TTC549 (cell line): Measurements from ENCODE around the gene ZNF134.

ENCODE experiments used
- FAIRE-seq: peaks from 2 replicates; lab custom pipeline; 2012; peaks lifted over from hg19 to GRCh38; lab: Jason Lieb, UNC

ZNF134 gene

DNA sequence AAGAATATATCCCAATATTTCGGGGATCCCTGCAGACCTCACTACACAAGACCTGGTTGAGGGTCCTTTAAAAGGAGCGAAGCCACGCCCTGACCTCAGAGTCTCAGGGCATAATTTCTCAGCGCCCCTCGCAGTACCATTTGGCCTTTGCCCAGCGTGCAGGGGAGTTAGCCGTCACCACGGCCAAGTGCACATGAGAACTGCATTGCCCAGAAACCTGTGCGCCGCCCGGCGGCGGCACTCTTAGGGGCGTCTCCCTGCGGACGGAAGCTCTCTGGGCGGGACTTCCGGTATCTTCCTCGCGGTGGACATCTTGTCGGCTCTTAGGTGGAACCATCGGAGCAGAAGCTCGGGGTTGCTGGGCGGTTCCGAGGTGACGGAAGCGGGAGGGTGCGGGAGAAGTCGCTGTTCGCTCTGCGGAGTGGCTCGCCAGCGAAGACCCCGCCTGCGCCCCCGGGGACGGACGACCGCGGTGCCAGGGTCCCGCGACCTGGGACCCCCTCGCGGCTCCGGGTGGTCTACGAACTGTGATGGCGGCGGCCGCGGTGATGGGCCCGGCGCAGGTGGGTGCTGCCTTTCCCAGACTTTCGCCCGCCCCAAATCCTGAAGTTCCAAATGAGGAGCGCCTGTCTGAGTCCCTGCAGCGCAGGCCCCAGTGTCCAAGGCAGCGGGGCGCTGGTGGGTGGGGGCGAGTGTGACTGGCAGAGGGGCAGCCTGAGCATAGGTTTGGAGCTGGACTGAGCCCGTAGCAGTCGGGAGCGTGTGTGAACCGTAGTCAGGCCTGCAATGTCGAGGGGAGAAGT is at the start of gene ZNF134:
Gene ZNF134, plus strand, starts transcription at position 302 of the 803 bp plus-strand sequence. CDS start 5,227 bp downstream, outside the sequence.
- no peak for FAIRE-seq

DNA sequence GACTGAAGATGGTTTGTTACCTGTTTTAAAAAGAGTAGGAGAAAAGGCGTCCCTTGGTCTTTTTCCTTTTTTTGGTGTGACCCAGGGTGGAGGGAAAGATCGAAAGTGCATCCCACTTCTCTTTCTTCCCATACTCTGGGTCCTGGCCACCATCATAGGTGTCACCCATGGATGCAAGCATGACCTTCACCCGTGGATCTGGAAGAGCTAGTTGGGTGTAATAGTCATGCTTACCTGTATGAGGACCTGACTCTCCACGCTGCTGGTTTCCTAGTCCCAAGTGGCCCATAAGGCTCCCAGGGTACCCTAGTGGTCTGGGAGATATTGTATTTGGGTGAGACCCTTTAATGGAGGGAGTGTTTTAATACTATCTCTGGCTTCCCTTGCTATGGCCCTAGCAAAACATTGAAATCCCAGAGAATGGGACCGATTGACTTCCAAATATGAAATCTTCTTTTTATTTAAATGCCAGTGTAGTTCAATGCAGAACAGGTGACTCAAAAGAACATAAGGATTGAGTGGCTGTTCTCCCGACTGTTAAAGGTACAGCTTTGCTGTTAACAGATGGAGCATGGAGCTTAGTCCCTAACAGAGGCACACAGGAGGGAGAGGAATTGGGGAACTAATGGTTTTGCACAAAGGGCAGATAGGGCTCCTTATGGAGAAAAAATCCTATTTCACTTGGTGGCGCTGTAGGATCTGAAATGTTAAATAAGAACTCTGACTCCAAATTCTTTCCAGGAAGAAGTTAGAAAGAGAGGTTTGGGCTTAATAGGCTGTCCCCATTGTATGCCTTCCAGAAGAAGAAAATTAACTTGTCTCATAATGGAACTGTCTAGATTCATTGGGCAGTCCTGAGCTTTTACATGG is 47.4 kb upstream of the ZNF134 start:
- FAIRE-seq: no peak

DNA sequence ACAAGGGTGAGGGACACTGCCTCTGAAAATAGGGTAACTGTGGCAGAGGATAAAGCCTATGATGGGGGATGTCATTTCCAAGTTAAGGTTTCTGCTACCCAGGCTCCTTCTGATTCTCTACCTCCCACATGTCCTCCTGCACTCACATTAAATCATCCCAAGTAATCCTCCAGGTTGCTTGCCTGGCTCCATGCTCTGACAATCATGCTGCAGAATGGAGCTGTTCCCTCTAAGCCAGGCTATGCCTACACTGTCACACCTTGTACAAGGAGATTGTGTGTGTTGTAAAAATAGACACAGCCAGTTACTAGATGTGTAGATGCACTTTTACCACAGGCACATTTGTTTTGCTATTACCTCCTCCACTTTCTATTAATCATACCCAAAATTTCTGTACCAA is 43.3 kb upstream of the ZNF134 start:
- FAIRE-seq: no peak

DNA sequence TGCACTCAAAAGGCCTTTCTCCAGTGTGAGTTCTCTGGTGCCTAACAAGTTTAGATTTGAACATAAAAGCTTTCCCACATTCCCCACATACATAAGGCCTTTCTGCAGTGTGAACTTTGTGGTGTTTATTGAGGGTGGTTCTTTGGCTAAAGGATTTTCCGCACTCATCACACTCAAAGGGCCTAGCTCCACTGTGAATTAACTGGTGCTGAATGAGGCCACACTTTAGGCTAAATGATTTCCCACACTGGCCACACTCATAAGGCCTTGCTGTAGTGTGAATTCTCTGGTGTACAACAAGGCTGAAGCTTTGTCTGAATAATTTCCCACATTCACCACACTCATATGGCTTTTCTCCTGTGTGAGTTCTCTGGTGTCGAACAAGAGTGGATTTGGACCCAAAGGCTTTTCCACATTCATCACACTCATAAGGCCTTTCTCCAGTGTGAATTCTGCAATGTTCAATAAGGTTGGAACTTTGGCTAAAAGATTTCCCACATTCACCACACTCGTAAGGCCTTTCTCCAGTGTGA is 41.6 kb upstream of the ZNF134 start:
- no peak for FAIRE-seq

DNA sequence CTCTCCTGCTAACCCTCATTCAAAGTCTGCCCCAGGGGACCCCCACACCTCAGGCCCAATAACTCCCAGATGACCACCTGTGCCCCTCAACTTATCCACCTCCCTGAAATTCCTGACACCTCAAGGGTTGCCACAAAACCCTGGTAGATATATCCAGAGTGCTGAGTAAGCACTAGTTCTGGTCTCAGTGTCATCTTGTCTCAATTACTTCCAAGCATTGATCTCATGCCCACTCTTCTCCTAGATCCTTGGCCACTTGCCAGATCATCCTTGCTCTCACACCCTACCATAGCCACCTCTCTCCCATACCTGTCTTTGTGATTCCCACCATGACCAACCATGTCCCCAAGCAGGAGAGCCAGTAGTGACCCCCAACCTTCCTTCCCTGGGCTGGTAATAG is 37.4 kb upstream of the ZNF134 start:
- no peak for FAIRE-seq

DNA sequence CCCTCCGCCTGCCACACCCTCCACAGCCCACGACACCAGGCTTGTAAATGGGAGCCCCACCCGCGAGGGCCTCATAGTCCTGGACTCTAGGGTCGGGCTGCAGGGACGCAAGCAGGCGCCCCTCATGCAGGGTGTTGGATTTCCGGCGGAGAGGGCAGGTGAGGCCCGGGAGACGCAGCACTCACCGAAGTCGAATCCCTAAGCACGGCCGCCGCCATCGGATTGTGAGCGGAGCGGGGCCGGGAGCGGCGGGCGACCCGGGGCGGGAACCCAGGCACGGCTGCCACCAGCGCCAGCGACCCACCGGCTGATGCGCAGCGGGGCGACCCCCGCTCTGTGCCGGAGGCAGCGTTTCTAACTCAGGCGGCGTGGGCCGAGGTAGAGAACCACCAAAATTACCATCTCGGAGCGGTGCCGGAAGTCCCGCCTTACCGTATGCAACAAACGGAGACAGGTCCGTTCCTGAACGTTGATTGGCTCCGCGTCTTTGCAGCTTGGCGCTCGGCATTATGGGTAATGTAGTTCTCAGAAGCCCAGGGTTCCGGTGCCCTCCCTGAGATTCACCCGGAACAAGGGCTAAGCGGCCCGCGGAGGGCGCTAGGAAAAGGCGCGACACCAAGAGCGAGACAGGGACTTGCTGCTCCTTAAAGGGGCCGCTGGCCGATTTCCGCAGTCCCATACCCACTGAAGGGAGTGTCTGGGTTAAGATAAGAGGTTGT is 35.4 kb upstream of the ZNF134 start, which contains the start of gene ZNF416:
Gene ZNF416, minus strand, starts transcription at position 425 of the 719 bp plus-strand sequence. Its CDS starts 207 bp downstream, at position 218.
- peak; percentile 97 for FAIRE-seq

DNA sequence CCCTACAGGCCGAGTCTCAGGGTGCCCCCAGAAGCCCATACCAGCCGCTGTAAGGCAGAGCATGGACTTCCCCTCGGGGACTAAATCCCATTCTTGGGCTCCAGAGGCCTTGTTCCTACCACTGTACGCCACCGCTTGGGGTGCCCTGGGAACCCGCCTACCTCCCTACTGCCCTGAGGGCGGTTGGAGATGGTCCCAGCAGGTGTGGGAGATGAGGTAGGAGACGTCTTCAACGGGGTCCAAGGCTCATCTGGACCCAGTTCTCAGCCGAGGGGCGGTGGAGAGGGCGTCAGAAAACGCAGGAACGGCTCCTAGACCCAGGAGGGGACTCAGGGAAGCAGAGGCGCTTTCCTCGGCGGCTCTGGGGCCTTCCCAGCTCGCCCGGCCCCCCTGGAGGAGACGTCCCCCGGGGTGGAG is 30.9 kb upstream of the ZNF134 start:
- no peak for FAIRE-seq

DNA sequence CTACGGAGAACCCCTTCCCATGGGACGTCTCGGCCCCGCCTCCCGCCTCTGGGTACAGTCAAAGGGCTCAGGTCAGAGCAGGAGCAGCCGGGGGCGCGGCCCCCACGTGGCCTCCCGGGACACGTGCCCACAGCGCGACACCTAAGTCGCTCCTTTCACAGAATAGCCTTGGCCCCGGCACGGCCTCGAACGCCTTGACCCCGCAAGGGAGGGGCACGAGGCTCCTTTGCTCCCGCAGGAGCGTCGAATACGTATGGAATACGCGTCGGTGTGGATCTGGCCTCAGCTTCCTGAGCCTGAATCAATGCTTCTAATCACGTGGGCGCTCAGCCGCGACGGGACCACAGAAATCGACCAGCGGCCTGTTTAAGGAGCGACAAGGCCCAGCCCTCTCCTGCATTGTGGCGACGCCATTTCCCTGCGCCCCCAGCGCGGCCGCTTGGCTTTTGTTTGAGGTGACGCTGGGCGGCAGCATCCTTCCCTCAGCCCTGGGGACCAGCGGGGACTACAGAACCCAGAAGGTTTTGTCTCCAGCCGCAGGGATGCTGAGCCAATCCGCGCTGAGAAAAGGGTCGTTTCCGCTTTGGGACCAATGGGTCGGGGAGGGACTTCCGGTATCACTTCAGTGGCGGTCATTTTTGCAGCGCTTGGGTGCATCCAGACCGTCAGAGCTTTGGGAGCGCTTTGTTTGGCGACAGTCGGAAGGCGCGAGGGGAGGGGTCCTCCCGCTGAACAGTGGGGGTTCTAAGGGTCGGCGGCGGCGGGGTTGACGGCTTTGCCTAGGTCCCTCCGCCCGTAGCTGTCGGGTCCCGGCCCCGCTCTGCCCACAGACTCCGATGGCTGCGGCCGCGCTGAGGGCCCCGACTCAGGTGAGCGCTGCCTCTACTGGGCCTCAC is 30.3 kb upstream of the ZNF134 start, which contains the start of gene ZIK1:
Gene ZIK1, plus strand, starts transcription at position 625 of the 896 bp plus-strand sequence. Its CDS starts 212 bp downstream, at position 837.
- peak; percentile 88 for FAIRE-seq

DNA sequence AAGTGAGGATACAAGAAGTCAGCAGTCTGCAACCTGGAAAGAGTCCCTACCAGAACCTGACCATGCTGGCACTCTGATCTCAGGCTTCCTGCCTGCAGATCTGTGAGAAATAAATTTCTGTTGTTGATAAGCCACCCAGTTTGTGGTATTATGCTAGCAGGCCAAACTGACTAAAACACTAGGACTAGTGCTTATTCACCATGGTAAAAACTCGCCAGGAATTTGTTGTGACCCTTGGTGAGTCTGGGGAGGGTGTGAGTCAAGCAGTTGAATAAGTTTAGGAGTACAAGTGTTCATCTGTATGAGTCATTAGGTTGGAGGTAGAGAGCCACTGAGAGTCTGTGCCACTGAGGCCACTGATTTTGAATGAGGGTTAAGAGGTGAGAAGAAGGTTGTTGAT is 26.5 kb upstream of the ZNF134 start:
- no peak for FAIRE-seq

DNA sequence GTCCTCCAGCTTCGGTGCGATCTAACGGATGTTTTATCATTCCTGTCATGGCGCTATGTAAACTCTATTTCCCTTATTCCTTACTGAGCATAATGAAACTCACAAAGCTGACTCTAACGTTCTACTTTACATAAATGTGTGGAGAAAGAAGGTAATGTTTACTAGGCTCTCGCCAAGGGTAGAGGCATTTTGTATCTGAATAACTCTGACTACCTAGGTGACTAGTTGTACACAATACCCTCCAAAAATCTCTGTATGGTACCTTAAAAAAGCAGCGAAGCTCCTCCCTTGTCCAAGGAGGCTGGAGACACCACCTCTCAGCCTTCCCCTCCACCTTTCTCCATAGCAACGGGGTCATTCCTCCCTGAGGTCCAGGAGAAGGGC is 14.7 kb upstream of the ZNF134 start:
- FAIRE-seq: no peak

DNA sequence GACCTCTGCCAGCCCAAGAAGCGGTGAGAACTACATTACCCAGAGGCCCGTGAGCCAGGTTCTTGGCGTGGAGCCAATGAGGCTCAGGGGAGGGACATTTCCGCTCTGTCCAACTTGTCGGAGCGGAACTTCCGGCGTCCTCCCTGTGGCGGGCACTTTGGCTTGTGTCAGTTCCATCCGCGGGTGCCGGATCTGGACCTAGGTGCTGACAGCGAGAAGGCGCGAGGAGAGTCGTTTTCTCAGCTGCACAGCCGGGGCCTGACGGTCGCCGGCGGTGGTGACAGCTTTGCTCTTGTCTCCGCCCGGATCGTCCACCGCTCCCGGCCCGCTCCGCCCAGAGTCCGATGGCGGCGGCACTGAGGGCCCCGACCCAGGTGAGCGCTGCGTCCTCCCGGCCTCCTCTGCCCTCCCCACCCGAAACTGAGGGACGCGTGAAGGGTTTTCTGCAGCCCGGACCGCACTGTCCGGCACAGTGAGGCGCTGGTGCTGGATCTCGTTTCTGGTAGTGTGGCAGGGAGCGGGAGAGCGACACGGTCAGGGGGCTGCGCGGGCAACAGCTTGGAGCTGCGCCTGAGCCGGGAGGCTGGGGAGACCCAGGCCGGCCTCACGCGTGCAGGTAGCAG is 14.2 kb upstream of the ZNF134 start, which contains the start of gene ZNF530:
Gene ZNF530, plus strand, starts transcription at position 125 of the 623 bp plus-strand sequence. CDS start 4,461 bp downstream, outside the sequence.
- peak; percentile 56 for FAIRE-seq

DNA sequence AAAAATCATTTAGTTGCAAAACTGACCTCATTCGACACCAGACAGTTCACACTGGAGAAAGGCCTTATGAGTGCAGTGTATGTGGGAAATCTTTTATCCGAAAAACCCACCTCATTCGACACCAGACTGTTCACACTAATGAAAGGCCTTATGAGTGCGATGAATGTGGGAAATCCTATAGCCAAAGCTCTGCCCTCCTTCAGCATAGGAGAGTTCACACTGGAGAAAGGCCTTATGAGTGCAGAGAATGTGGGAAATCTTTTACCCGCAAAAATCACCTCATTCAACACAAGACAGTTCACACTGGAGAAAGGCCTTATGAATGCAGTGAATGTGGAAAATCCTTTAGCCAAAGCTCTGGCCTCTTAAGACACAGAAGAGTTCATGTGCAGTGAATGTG is 7.1 kb upstream of the ZNF134 start:
- FAIRE-seq: no peak

DNA sequence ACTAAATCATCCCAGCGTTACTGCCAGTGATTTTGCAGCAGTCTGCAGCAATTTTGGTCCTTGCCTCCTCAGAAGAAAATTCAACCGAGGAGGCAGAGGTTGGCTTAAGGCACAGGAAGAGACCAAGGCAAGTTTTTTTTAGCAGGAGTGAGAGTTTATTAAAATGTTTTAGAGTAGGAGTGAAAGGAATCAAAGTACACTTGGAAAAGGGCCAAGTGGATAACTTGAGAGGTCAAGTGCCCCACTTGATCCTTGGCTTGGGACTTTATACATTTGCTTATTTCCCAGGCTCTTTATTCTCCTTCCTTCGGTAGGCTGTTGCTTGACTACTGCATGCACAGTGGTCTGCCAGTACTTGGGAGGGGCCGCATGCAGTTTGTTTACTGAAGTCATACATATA is 2.9 kb upstream of the ZNF134 start:
- no peak for FAIRE-seq

DNA sequence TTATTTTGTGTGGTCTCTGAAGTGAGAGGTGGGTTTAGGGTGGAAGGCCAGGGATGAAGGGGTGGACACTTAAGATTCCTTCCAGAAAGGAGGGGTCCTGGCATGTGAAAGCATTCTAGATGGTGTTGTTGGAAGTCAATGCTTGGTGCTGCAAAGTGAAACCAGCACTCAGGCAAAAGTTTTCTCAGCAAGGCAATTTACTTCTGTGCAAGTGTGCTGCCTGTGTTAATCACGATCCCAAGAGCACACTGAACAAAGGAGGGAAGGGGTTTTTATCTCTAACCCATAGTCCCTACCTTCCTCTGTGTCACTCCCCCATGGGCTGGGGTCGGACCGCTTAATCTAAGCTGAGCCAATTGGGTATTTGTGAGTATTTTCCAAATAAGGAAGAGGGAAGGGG is 1.3 kb downstream of the ZNF134 start:
- FAIRE-seq: no peak

DNA sequence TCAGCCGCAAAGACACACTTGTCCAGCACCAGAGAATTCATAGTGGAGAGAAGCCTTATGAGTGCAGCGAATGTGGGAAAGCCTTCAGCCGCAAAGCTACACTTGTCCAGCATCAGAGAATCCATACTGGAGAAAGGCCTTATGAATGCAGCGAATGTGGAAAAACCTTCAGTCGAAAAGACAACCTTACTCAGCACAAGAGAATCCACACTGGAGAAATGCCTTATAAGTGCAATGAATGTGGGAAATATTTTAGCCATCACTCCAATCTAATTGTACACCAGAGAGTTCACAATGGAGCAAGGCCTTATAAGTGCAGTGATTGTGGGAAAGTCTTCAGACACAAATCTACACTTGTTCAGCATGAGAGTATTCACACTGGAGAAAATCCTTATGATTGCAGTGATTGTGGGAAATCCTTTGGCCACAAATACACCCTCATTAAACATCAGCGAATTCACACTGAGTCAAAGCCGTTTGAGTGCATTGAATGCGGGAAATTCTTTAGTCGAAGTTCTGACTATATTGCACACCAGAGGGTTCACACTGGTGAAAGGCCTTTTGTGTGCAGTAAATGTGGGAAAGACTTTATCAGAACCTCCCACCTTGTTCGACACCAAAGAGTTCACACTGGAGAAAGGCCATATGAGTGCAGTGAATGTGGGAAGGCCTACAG is 6.8 kb downstream of the ZNF134 start:
- no peak for FAIRE-seq

DNA sequence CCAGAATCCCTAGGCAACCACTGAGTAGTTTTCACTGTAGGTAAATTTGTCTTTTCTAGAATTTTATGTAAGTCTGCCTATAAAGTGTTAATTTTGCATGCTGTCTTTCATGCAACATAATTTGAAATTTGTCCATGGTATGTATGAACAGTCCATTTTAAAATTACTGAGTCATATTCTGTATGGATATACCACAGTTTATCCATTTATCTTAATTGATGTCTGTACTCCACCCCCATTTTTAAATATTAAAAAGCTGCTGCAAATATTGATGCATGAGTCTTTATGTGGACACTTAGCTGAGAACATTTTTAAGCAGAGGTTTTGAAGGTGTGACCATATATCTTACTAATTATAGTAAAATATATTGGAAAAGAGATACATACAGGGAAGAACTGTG is 9.0 kb downstream of the ZNF134 start:
- FAIRE-seq: no peak

DNA sequence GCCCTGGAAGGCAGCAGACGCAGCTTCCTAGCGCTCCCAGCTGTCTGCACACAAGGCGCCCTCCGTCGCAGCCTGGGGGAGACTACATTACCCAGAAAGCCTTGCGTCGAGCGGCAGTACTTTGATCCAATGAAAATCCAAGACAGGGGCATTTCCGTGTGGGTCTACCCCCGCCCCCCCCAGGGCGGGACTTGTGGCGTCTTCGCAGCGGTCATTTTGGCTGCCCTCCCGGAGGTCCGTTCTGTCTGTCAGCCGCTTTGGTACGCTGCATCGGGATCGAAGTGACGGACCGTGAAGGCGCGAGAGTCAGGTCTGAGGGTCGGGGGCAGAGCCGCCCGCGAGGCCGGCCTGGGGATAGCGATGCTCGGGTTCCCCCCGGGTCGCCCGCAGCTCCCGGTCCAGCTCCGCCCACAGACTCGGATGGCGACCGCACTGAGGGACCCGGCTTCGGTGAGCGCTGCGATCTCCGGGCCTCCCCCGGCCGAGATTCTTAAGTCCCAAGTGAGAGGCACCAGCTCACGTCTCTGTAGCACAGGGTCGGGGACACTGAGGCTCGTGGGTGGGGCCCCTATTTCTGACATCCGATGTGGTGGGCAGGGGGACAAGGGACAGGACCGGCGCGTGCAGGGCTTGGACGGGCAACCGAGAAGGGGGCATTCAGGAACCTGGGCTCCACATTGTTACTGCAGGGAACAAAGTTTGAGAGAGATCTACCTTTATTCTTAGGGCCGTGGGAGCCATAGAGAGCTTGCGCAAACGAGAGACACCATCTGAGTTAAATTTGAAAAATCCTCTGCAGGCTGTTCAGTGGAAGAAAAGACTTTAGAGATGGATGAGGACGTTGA is 19.2 kb downstream of the ZNF134 start, which contains the start of gene ZNF211:
Gene ZNF211, plus strand, starts transcription at position 182 of the 845 bp plus-strand sequence. Its CDS starts 179 bp downstream, at position 361.
- peak; percentile 74 for FAIRE-seq

DNA sequence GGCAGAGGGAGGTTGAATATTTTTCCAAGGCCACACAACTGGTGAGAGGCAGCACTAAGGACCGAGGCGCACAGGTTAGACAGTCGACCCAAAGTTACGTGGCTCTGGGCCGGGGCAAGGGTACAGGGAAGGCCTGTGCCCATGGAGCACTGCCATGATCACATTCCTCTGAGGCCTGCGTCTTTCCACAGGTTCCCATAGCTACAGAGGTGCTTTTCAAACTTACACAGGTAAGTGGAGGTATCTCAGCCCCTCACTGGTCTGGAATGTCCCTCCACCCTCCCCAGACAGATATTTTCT is 19.7 kb downstream of the ZNF134 start:
- no peak for FAIRE-seq

DNA sequence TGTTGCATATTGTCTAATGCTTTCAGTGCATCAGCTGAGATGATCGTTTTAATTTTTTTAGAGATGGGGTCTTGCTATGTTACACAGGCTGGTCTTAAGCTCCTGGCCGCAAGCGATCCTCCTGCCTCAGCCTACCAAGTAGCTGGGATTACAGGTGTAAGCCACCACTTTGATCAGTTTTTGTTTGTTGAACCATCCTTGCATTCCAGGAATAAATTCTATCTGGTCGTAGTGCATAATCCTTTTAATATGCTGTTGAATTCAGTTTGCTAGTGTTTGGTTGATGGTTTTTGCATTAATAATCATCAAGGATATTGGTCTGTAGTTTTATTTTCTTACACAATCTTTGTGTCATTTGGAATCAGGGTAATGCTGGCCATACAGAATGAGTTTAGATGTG is 23.3 kb downstream of the ZNF134 start:
- no peak for FAIRE-seq
